Right lobe of liver (tissue), 6 donors: ENCODE data around the gene KLK13. TPM values are rescaled to one million over a fixed set of nuclear protein-coding genes. Genes with fewer than 3 reads are reported as not detected.

ENCODE experiments used
- ATAC-seq, 4 donors: fragments of 200-7000 bp; cut with Tn5 transposase; one replicate each; pipeline ENCODE4 v1.9.1; 2020; ENCODE audit warnings: mild to moderate bottlenecking in 4 of 4, moderate library complexity in 4 of 4
- DNase-seq, 3 donors: peaks; one replicate each; pipeline ENCODE4 v3.0.0-alpha.2; 2020
- H3K27ac ChIP-seq, 3 donors: fragments of 200-600 bp; one replicate each; pipeline ENCODE4 v1.8.0; 2022
- H3K27me3 ChIP-seq, 2 donors: fragments of 200-600 bp; one replicate each; pipeline ENCODE4 v1.8.0; 2022
- H3K36me3 ChIP-seq, 4 donors: fragments of 200-600 bp; sonication (generic) in 1 of 4; one replicate each; pipeline versions ENCODE4 v1.5.1 to v1.8.0; 2017 to 2022; ENCODE audit warnings: control low read depth in 1 of 4
- H3K4me1 ChIP-seq, 4 donors: fragments of 200-600 bp; sonication (generic) in 1 of 4; one replicate each; pipeline versions ENCODE4 v1.5.1 to v1.8.0; 2017 to 2022; ENCODE audit warnings: control low read depth in 1 of 4
- H3K4me3 ChIP-seq, 3 donors: fragments of 200-600 bp; one replicate each; pipeline ENCODE4 v1.8.0; 2022
- H3K9me3 ChIP-seq, 4 donors: fragments of 200-600 bp; sonication (generic) in 1 of 4; one replicate each; pipeline versions ENCODE4 v1.5.1 to v1.8.0; 2017 to 2022; ENCODE audit warnings: control low read depth in 1 of 4
- POLR2A ChIP-seq: fragments of 450-650 bp; IDR thresholded peaks from one replicate; pipeline ENCODE4 v1.6.1; 2017; ENCODE audit warnings: antibody characterized with exemption, mild to moderate bottlenecking
- WGBS: methylation state at CpG from one replicate; pipeline ENCODE4 v1.1.6; 2018; ENCODE audit warnings: low coverage, low lambda C conversion rate; ENCODE audit not compliant: insufficient coverage; ENCODE audit errors: missing lambda C conversion rate; 5-methylcytosine and 5-hydroxymethylcytosine counted together
- intact Hi-C, 2 donors: fragments of 100-400 bp; cut with DNase I; formaldehyde crosslinking; loops; one replicate each; pipeline versions ENCODE4 v1.11.2 to v1.14.1; 2022
- total RNA-seq, 6 experiments: library from RNA; depleted of rRNA in 2 of 6; stranded (reverse); fragments of >200 nt in 2 of 6; fragmentation: NEBNext Ultra II Directional in 3 of 6; extraction: Animal tissue kit (Norgen Biotek cat#: 25700) in 3 of 6; gene quantifications; one replicate each; pipeline versions ENCODE4 v1.1.0 to v1.2.4, GENCODE V29; 2016 to 2023
- TF ChIP-seq, protein P1 (sequence below), 4 donors: fragments of 200-600 bp in 3 of 4; fragments of 450-650 bp in 1 of 4; IDR thresholded peaks; one replicate each; pipeline versions ENCODE4 v1.5.1 to v1.8.0; 2016 to 2022; ENCODE audit warnings: antibody characterized with exemption in 4 of 4, mild to moderate bottlenecking in 2 of 4
- donor health status: DM: no; HTN: yes; CAD: no.
- donor health status: DM: no; HTN: no; CAD: no.
- donor health status: DM: no; HTN: no; CAD: no.
- donor health status: DM: no; HTN: yes; CAD: no.
- donor health status: DM: no; HTN: yes; CAD: no.

Gene KLK13
- total RNA-seq, 6 experiments from 2014 or later = not detected

DNA sequence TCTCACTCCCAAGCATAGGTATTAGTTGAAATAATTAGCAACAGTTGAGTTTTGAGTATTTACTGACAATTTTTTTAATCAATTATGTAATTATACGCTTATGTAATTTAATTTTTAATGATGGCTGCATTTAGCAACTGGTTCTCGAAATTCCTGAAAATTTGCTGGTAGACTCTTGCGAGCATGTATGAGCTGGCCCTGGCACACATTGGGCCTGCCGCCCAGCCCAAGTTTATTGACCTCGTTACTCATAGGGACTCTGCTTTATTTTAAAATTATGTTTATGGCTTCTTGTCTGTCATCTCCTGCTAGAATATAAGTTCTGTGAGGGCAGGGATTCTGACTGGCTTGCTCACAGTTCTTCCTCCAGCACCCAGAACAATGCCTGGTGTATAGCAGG is 11.1 kb upstream of the KLK13 start:
- ATAC-seq (no peak), DNase-seq (no peak)
- peaks cover 0 to 5% (median 0%) of the 10 kb centered on the region in 4 donors for H3K9me3 ChIP-seq
- H3K27me3 ChIP-seq = no peaks in the 10 kb centered on the region
- no peaks in the 10 kb centered on the region for H3K36me3 ChIP-seq
- no peak overlapping the region for H3K27ac ChIP-seq
- no peaks in the 10 kb centered on the region for H3K4me1 ChIP-seq
- intact Hi-C loops = no loop called here
- 53% methylated on average over 5 of the region's 5 CpGs for whole genome bisulfite sequencing
- no peak overlapping the region for H3K4me3 ChIP-seq
- TF ChIP-seq POLR2A = no peak
- TF ChIP-seq, protein P1, sequence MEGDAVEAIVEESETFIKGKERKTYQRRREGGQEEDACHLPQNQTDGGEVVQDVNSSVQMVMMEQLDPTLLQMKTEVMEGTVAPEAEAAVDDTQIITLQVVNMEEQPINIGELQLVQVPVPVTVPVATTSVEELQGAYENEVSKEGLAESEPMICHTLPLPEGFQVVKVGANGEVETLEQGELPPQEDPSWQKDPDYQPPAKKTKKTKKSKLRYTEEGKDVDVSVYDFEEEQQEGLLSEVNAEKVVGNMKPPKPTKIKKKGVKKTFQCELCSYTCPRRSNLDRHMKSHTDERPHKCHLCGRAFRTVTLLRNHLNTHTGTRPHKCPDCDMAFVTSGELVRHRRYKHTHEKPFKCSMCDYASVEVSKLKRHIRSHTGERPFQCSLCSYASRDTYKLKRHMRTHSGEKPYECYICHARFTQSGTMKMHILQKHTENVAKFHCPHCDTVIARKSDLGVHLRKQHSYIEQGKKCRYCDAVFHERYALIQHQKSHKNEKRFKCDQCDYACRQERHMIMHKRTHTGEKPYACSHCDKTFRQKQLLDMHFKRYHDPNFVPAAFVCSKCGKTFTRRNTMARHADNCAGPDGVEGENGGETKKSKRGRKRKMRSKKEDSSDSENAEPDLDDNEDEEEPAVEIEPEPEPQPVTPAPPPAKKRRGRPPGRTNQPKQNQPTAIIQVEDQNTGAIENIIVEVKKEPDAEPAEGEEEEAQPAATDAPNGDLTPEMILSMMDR (IDR thresholded peaks at IDR 0.05) = no peak

DNA sequence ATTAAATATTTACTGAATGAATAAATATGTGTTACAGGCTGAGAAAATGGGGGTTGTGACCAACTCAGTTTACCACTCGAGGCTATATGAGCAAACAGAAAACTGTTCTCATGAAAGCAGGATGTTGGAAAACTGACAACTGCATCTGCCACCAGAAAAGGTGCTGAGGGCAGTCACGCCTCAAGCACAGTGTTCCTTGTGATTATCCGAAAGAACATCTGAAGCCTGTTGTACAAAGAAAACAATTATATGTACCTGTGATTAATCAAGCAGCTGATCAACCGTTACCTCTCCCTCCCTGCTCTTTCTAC is 6.2 kb upstream of the KLK13 start:
- no peak for DNase-seq
- intact Hi-C loops = no loop called here
- no peak for ATAC-seq
- Histone ChIP-seq H3K4me3 (no peak overlapping the region), H3K9me3 (peaks cover 0 to 5% (median 0%) of the 10 kb centered on the region in 4 donors), H3K4me1 (no peaks in the 10 kb centered on the region), H3K27ac (no peak overlapping the region), H3K36me3 (no peaks in the 10 kb centered on the region), H3K27me3 (no peaks in the 10 kb centered on the region)
- no peak for TF ChIP-seq POLR2A
- TF ChIP-seq, protein P1 (IDR thresholded peaks at IDR 0.05) = no peak
- WGBS = 41% methylated on average over 4 of the region's 4 CpGs

DNA sequence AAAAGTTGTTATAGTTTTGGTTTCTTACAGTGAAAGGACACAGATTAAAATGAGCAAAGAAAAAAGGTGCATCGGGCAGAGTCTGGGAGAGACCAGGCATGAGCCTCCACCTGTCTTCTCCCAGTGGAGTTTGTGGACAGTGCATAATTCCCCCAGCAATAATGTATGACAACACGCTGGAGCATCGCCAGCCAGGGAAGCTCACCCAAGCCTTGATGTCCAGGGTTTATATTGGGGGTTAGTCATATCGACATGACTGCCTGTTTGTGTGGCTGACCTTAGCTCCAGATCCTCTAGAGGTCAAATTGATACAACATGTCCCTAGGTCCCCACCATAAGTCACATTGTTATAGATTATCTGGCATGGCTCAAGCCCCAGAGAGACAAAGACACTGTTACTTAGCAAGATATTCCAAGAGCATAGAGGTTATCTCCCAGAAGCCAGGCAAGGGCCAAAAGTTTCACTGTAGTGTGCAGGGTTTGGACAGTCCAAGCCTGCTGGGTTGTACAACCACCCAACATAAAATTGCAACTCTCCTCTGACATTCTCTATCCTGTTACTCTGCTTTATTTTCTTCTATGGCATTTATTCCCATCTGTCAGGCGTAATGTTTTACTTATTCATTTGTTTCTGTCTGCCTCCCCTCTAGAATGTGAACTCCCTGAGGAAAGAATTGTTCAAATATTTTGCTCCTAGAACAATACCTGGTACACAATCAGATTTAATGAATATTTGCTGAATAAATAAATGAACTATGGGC is 5.6 kb upstream of the KLK13 start:
- 57% methylated on average over 4 of the region's 5 CpGs for WGBS
- H3K36me3 ChIP-seq = no peaks in the 10 kb centered on the region
- ATAC-seq = no peak
- H3K4me3 ChIP-seq = no peak overlapping the region
- no peaks in the 10 kb centered on the region for H3K27me3 ChIP-seq
- H3K27ac ChIP-seq = no peak overlapping the region
- DNase-seq = no peak
- TF ChIP-seq POLR2A = no peak
- TF ChIP-seq, protein P1 (IDR thresholded peaks at IDR 0.05) = no peak
- peaks cover 0 to 5% (median 0%) of the 10 kb centered on the region in 4 donors for H3K9me3 ChIP-seq
- H3K4me1 ChIP-seq = no peaks in the 10 kb centered on the region
- intact Hi-C loops = no loop called here

DNA sequence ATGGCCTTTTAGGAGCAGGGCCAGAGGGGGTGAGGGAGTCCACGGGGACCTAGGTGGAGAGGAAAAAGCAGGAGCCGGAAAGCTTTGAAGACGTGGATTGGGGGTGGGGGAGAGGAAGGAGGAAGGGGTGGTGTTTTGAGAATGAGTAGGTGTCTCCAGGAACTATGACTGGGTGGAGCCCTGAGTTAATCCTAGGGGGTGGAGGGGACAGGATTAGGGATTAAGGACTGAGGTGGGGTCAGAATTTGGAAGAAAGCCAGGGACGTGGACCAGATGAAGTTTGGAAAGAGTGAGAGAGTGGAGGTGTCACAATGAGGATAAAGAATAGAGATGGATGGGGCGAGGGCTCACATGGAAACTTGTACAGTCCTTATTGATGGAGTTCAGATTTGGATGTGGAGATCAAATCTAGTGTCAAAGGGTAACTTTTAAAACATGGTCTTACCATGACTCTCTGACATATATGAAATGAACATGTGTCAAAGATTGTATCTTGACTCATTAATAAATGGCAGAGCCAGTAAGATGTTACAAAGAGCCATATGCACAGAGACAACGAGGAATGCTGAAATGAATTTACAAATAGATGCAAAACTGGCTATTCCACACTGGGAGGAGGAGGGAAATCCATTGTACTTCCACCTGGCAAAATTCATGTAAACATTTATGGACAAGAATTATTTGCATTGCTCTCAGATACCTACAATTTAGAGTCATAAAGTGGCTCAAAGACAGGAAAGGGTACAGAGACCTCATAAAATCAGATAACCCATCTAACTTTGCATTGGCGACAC is 1.7 kb upstream of the KLK13 start:
- no peak for TF ChIP-seq POLR2A
- TF ChIP-seq, protein P1 (IDR thresholded peaks at IDR 0.05) = no peak
- Histone ChIP-seq H3K9me3 (no peaks in the 10 kb centered on the region), H3K36me3 (no peaks in the 10 kb centered on the region), H3K4me1 (no peaks in the 10 kb centered on the region), H3K27ac (no peak overlapping the region), H3K4me3 (no peak overlapping the region), H3K27me3 (peaks cover 0 to 4% of the 10 kb centered on the region in 2 donors)
- ATAC-seq (no peak), DNase-seq (peak in 1 of 3 donors; percentile 11)
- intact Hi-C loops = no loop called here
- WGBS = 49% methylated on average over 7 of the region's 7 CpGs
